ENCODE results near the gene TTC28.
"Not testable (repeated sequence)": the region's sequence is repeated elsewhere in the genome, so short reads cannot be mapped to it uniquely, and the experiment has no call there.

TTC28 gene

DNA sequence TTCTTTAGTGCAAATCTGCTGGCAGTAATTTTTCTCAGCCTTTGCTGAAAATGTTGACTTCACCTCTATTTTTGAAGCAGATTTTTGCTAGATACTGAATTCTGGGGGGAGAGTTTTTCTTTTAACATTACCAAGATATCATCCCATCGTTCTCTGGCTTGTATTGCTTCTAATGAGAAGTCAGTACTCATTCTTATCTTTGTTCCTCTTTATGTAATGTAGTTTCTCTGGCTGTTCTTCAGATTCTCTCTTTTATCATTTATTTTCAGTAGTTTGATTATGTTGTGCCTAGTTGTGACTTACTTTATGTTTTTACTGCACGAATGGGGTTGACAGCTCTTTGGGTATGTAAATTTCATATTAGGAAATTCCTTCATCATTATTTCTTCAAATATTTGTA lies 441.9 kb downstream of the TTC28 start:
- DNase-seq: no peak
- in situ Hi-C loops (cut with MboI; ENCODE audit: low pct_unique_long_range_greater_than_20kb, low sequenced_read_pairs): no loop called here

DNA sequence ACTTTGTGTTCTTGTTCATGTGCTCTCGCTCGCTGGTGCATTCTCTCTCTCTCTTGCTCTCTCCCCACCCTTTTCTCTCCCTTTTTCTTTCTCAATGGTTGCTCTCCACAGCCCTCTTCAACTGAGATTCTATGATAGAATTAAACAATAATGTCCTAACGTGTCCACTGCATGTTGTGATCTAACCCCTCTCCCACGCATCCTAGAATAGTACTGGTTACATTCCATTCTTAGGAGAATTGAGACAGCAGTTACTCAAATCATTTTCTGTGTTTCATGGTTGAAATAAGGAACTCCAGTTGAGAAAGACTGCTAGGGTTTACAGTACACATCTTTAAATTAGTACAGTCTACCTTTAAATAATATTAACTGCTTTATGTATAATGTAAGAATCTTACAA lies 442.5 kb downstream of the TTC28 start:
- in situ Hi-C loops (cut with MboI; ENCODE audit: low pct_unique_long_range_greater_than_20kb, low sequenced_read_pairs): no loop called here

DNA sequence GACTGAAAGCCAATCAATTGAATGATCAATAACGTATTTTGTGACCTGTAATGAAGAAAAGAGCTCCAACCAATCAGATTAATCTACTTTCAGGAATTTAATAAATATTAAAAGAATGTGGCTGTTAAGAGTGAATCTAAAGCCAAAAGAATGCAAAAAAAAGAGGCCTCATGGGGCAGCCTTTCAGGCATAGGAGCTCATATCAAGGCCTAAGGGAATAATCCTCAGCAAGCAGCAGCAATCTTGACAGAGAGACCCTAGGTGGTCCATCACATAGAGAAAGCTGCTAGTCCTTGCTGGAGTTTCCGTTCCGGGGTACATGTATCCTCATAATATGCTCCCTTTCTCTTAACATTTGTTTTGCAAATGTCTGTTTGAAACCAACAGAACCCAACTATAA lies 447.4 kb downstream of the TTC28 start:
- in situ Hi-C loops (cut with MboI; ENCODE audit: low pct_unique_long_range_greater_than_20kb, low sequenced_read_pairs): no loop called here
- DNase-seq: no peak

More for the DNA sequence above, 442.5 kb downstream of the TTC28 start:
- no peak for DNase-seq

DNA sequence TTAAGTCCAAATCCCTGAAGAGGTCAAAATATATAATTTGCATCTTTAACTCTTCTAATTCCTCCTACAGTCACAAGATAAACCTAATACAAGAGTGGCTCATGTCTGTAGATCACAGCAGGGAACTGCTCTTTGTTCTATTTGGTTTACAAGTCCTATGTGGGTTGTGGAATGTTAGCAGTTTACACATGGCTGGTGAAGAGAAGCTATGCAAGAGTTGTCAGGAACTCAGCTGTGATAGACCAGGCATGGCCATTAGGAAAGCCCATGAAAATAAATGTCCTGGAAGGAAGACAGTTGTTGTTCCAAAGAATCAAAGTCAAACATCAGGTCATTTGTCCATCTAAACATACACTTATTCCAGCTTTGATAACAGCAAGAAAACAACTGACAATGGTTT lies 448.2 kb downstream of the TTC28 start:
- DNase-seq: no peak
- in situ Hi-C loops (cut with MboI; ENCODE audit: low pct_unique_long_range_greater_than_20kb, low sequenced_read_pairs): no loop called here

DNA sequence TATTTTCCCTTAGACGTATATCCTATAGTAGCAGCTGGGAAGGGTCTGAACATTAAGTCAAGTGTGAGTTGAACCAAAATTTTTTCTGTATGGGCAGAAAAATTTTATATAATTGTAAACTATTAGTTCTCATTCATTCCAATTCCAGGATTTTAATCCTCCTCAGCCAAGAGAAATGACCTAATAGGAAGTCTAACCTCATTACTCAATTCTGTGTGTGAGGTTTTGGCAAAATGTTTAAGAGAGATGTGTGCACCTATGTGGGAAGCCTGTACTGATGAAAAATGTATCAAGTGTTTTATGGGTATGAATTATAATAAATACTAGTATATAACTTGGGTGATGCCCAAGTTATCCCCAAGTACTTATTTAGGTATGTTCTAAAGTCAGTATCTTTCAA lies 449.0 kb downstream of the TTC28 start:
- in situ Hi-C loops (cut with MboI; ENCODE audit: low pct_unique_long_range_greater_than_20kb, low sequenced_read_pairs): no loop called here
- DNase-seq: no peak

DNA sequence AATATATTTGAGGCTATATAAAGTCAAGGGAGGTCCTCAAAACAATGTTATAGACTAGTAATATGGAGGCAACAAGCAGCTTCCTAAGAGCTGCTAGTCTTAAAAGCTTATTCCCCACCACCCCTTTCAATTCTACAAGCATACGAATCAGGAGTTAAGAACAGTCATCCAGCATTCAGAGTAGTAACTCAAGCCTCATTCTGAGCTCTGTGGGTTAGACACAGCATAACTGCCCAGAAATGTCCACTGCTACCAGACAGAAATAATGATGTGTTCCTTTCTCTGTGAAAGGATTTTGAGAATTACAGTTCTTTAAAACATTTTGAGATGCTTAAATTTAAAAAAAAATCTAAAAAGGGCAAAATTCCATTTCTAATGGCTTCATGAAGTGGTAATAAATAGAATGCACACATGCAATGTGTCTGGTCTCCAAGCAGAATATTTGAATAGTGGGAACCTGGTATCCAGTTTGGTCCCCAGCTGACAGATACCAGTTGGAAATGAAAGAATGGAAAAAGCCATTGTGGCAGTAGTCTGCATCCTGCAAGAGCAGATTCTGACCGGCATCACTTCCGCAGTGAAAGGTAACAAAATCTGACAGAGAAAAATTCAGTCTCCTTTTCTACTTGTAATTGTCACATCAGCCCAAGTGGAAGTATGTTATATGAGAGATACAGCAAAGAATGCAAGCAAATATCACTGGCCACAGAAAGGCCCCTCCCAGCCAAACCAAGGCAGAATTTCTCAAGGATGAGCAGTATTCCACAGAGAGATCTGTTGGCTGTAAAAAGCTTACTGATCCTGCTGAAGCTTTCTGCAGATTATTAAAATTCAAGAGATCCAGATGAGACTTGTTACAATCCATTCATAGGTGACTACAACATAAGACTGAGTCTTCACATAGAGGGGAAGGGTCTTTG lies 449.8 kb downstream of the TTC28 start:
- in situ Hi-C loops (cut with MboI; ENCODE audit: low pct_unique_long_range_greater_than_20kb, low sequenced_read_pairs): no loop called here
- no peak for DNase-seq

DNA sequence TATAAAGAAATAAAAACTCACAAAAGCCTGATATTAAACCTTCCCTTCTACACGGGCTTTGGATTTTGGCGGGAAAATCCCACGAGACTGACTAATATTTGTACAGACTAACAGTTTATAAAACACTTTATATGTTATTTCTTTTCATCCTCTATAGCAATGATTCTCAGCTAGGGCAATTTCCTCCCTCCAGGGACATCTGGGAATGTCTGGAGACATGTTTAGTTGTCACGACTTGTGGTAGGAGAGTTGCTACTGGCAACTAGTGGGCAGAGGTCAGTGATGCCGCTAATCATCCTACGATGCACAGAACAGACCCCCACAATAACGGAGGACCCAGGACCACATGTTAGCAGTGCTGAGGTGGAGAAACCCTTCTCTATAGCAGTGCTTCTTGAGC lies 455.8 kb downstream of the TTC28 start:
- DNase-seq: no peak
- in situ Hi-C loops (cut with MboI; ENCODE audit: low pct_unique_long_range_greater_than_20kb, low sequenced_read_pairs): no loop called here

DNA sequence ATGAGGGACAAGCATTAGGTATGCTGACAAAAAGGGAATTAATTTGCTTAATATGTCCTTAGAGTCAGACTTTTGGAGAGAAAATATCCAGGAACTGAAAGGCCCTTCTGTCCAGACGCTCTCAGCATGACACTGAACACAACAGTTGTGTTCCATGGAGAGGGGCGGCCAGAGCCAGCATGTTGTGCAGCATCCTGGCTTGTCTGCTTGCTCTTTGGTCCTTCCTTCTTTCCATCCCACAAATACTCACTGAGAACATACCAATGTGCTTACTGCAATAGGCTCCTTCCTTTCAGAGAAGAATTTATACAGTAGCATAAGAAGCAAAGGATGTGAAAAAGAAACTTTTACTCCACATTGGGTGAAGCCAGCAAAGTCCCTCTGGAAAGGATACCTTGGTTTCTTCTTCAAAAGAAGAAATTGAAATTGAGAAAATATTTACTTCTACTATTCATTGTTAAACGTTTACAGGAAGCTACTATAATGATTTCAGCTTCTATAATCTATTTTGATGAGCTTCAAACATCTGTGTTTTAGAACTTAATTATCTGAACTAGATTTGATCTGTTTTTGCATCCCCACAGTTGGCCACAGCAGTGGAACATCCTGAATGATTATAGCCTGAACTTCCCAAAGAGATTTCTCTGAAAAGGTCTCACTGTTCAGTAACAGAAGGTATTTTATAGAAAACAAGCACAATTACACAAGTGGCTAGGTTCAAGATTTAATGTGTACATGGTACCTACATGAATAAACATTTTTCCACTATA lies 456.5 kb downstream of the TTC28 start:
- in situ Hi-C loops (cut with MboI; ENCODE audit: low pct_unique_long_range_greater_than_20kb, low sequenced_read_pairs): no loop called here
- no peak for DNase-seq

DNA sequence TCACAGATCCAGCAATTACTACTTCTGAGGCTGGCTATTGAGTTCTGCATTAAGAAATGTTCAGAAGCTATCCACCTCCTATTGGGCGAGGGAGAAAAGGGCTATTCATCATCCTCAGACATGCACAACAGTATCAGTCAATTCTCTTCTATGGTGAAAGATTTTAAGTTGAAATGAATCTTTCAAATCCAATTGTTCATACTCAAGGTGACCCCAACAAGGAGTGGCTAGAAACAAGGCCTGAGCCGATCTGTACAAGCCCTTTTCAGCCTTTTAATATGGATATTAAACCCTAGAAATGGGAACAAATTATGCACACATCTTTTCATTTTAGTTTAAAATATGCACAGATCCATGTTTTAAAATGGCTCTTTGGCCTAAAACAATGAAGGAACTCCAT lies 457.1 kb downstream of the TTC28 start:
- in situ Hi-C loops (cut with MboI; ENCODE audit: low pct_unique_long_range_greater_than_20kb, low sequenced_read_pairs): no loop called here
- DNase-seq: no peak

DNA sequence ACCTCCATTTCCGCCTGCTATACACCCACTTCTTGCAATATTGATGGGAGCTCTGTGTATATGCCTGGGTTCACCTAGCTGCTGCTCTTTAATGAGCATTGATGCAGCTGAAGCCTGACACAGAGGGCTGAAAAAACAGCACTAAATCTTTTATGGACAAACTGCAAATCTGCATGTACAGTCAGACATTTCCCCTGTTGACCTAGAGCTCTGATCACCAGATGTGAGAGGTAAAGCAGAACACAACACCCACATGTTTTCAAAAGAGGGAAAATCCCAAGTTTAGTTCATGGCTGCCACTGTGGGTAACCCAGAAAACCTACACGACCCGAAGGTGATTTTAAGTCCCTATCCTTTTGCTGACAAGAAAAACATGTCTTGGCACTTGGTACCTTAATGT lies 457.6 kb downstream of the TTC28 start:
- DNase-seq: no peak

DNA sequence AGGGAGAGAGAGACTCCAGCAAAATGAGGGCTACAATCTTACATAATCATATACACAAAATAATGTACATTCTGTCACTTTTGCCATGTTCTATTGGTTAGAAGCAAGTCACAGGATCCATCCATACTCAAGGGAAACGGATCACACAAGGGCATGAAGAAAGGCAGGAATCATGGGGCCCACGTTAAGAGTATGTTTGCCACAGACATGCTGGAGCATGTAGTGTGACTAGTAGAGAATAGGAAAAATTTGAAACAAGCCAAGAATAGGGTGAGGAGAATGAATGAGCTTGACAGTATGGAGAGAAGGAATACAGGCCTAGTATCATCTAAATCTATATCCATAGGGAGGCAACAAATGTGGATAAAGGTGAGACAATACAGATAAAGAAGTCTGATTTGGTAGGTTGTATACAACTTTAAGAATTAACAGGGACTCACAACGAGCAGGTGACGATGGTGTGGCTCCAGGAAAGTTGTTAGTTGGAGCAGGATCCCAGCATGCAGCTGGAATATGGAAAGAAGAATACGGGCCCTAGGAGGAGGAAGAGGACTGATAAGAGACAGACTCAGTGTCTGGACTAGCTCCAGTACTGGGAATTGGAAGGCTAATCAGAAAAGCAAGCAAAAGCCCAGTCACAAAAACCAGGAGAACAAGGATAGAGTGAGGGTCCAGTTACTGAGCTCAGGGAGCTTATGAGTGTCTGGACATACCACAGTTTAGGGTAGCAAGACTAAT lies 458.8 kb downstream of the TTC28 start:
- in situ Hi-C loops (cut with MboI; ENCODE audit: low pct_unique_long_range_greater_than_20kb, low sequenced_read_pairs): no loop called here
- no peak for DNase-seq

More for the DNA sequence above, 457.6 kb downstream of the TTC28 start:
- in situ Hi-C loops (cut with MboI; ENCODE audit: low pct_unique_long_range_greater_than_20kb, low sequenced_read_pairs): no loop called here

DNA sequence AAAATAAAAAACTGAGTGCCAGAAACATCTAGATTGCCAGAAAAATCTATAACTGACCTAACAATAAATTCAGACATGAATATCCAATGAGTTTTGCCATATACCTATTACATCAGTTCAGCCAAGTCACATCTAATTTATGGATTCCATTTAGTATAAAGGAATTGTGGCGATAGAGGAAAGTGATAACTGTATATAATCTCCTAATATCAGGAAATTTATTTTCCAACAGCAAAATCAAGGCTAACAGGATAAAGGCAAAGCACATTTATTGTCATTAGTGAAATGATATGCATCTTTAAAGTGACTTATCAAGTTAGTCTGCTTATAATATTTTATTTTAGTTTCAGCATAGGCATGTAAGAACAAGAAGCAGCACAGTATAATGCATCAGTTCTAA lies 462.4 kb downstream of the TTC28 start:
- in situ Hi-C loops (cut with MboI; ENCODE audit: low pct_unique_long_range_greater_than_20kb, low sequenced_read_pairs): no loop called here

DNA sequence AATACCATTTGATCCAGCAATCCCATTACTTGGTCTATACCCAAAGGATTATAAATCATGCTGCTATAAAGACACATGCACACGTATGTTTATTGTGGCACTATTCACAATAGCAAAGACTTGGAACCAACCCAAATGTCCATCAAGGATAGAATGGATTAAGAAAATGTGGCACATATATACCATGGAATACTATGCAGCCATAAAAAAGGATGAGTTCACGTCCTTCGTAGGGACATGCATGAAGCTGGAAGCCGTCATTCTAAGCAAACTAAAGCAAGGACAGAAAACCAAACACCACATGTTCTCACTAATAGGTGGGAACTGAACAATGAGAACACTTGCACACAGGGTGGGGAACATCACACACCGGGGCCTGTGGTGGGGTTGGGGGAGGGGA lies 464.9 kb downstream of the TTC28 start:
- in situ Hi-C loops (cut with MboI; ENCODE audit: low pct_unique_long_range_greater_than_20kb, low sequenced_read_pairs); DNase-seq: not testable (repeated sequence)

More for the DNA sequence above, 462.4 kb downstream of the TTC28 start:
- no peak for DNase-seq

DNA sequence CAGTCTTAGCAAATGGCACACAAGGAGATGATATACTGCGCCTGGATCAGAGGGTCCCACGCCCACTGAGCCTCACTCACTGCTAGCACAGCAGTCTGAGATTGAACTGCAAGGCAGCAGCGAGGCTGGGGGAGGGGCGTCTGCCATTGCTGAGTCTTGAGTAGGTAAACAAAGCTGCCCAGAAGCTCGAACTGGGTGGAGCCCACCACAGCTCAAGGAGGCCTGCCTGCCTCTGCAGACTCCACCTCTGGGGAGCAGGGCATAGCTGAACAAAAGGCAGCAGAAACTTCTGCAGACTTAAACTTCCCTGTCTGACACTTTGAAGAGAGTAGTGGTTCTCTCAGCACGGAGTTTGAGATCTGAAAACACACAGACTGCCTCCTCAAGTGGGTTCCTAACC lies 470.2 kb downstream of the TTC28 start:
- in situ Hi-C loops (cut with MboI; ENCODE audit: low pct_unique_long_range_greater_than_20kb, low sequenced_read_pairs); DNase-seq: not testable (repeated sequence)

DNA sequence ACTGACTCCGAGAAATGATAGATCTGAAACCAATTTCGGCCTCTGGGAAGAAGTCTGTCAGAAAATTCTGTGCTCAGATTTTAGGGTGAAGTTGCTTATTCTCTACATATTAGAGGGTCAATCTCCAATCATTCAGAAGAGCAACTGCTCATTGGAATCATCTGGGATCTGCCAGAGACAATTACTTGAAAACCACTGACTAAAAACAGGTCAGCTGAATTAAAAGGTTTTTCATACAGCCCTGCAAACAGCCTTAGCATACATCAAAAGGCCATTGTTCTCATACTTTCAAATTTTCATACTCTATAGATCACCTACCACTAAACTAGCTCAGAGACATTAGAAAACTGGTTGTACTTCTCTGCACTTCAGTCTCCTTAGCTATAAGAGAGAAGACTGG lies 470.9 kb downstream of the TTC28 start:
- in situ Hi-C loops (cut with MboI; ENCODE audit: low pct_unique_long_range_greater_than_20kb, low sequenced_read_pairs): no loop called here

DNA sequence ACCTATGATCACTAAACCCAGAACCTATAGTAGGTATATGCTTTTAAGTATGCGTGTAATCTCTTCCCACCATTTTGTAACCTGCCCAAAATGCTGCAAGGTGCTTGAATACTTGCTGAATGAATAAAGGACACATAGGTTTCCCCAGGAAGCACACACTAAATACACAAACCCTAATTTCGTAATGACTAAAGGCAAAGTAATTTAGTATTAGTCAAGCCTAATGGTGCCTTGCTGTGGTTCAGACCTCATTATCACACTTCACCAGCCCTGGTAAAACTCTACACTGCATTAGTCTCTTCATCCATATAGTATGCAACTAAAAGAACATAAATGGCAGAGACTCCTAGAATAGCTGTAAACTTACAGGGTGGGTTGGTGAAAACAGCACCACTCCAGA lies 471.6 kb downstream of the TTC28 start:
- no peak for DNase-seq
- in situ Hi-C loops (cut with MboI; ENCODE audit: low pct_unique_long_range_greater_than_20kb, low sequenced_read_pairs): no loop called here

More for the DNA sequence above, 470.9 kb downstream of the TTC28 start:
- no peak for DNase-seq

DNA sequence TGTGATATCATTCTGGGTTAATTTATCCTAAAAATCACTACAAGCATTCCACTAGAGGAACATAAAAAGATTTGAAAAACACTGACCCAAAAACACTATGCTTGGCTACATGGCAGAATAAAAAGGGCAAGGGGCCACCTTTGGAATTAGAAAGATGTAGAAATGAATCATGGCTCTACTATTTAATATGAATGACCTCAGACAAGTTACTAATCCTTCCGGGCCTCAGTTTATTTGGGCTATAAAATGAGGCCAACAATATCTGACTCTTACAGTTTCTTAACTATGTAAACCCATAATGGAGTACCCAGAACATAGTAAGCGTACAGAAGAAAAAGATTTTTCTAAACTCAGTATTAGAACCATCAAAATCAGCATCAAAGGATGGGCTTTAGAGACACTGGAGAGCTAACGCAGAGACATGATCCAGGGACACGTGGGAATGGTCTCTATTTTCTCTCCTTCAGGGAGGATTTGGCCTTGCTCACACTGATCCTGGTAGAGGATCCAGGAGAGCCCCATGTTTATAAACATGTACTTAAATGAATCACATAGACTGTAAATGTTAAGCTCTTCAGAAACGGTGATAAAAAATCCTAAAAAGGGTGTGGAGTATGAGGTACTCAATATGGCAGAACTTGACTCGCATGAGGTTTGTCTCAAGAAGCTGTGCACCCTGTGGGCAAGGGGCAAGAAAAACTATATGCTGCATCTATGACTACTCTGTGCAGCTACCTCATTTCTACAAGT lies 472.2 kb downstream of the TTC28 start:
- no peak for DNase-seq
- in situ Hi-C loops (cut with MboI; ENCODE audit: low pct_unique_long_range_greater_than_20kb, low sequenced_read_pairs): no loop called here

DNA sequence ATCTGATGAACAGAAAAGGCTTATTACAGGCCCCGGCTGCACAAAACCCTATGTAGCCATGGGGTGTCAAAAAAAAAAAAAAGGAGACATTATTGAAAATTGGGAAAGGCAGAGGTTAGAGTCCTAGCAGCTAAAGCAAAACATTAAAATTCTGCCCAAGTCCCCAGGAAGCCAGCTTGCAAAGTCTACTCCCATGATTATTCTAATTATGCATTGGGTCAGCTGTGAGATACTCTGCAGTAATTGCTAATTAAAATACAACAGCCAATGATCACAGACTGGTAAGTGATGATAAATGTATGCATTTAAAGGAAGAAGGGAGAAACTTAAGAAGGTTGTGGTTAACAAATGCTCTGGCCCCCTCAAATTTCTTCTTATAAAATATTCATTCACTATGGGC lies 473.7 kb downstream of the TTC28 start:
- in situ Hi-C loops (cut with MboI; ENCODE audit: low pct_unique_long_range_greater_than_20kb, low sequenced_read_pairs): no loop called here
- no peak for DNase-seq

DNA sequence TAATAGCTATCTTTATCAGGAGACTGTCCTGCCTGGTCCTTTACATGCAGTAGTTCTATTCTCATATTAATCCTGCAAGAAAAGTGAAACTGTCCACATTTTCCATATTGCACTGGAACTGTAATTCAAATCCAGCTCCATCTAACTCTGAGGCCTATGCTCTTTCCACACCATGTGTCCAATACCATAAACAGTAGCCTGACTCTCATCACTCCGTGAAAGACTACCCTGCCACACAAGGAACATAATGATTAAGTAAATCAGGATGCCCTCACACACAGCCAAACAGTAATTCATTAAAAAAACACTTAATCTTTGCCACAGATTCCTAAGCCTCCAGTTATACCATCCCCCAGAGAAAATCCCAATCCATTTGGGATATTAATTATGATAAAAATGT lies 475.3 kb downstream of the TTC28 start:
- DNase-seq: no peak
- in situ Hi-C loops (cut with MboI; ENCODE audit: low pct_unique_long_range_greater_than_20kb, low sequenced_read_pairs): no loop called here

Data from KBM-7 (cell line).